Activated B cell treated with CpG ODN at 0.5 μM for 24 hours (primary cell): ENCODE measurements around the gene PPP1R16B. TPM values are rescaled to one million over a fixed set of nuclear protein-coding genes. Genes with fewer than 3 reads are reported as not detected.

Experiments
- ATAC-seq: fragments of 200-7000 bp; cut with Tn5 transposase; one replicate; pipeline ENCODE4 v1.10.0; 2021; ENCODE audit warnings: low read depth, mild to moderate bottlenecking, moderate library complexity
- CTCF ChIA-PET: fragments of 350-600 bp; sonication (Branson Sonifier 250); formaldehyde crosslinking; loops from one replicate; lab custom pipeline; 2021; ENCODE audit warnings: antibody characterized with exemption; lab: Charles Lee
- POLR2A ChIA-PET: fragments of 350-600 bp; sonication (Branson Sonifier 250); formaldehyde crosslinking; loops from one replicate; lab custom pipeline; 2021; ENCODE audit warnings: antibody characterized with exemption; lab: Charles Lee
- DNase-seq: peaks from one replicate; pipeline ENCODE4 v3.0.0; 2022
- H3K27ac Mint-ChIP-seq: one replicate; pipeline ENCODE4 v1.8.0; 2020; ENCODE audit warnings: mixed read lengths
- H3K27me3 Mint-ChIP-seq: one replicate; pipeline ENCODE4 v1.8.0; 2021; ENCODE audit warnings: mixed read lengths
- H3K36me3 Mint-ChIP-seq: one replicate; pipeline ENCODE4 v1.8.0; 2021; ENCODE audit warnings: low read depth, mixed read lengths
- H3K4me1 Mint-ChIP-seq: one replicate; pipeline ENCODE4 v1.8.0; 2021; ENCODE audit warnings: mixed read lengths
- H3K4me3 Mint-ChIP-seq: one replicate; pipeline ENCODE4 v1.8.0; 2020; ENCODE audit warnings: mild to moderate bottlenecking, mixed read lengths
- H3K9me3 Mint-ChIP-seq: one replicate; pipeline ENCODE4 v1.8.0; 2020; ENCODE audit warnings: mixed read lengths
- CTCF ChIP-seq: fragments of 200-600 bp; IDR thresholded peaks from one replicate; pipeline ENCODE4 v1.8.0; 2022; ENCODE audit warnings: antibody characterized with exemption, mild to moderate bottlenecking
- intact Hi-C: fragments of 100-400 bp; cut with micrococcal nuclease; formaldehyde crosslinking; loops from one replicate; pipeline ENCODE4 v1.15.1; 2024
- total RNA-seq: library from RNA; stranded (reverse); gene quantifications from 2 replicates; pipeline ENCODE4 v1.2.3, GENCODE V29; 2022

The PPP1R16B gene
- total RNA-seq, 1 donor from 2014 or later, result 99.3 TPM

- peaks cover 8% of the 10 kb centered on the region for H3K9me3 Mint-ChIP-seq
- intact Hi-C loops, result no loop called here
- ATAC-seq (no peak), DNase-seq (no peak)
- peaks cover 80% of the 10 kb centered on the region for H3K36me3 Mint-ChIP-seq
- H3K27ac Mint-ChIP-seq, result no peak overlapping the region
- no peak overlapping the region for H3K4me3 Mint-ChIP-seq
- no peak for TF ChIP-seq CTCF
- H3K4me1 Mint-ChIP-seq, result no peaks in the 10 kb centered on the region
- ChIA-PET POLR2A (no interaction called here), CTCF (interaction anchor here (0.5 kb wide), 1 partner anchor 9 kb away, joined by 3 read pairs; no protein-coding TSS in a partner anchor)
- no peaks in the 10 kb centered on the region for H3K27me3 Mint-ChIP-seq
These were observed 34.5 kb upstream of the PPP1R16B start for GRCh38 chr20:38770970-38771369.

GRCh38 chr20:38771621-38772020 lies 33.9 kb upstream of the PPP1R16B start:
- intact Hi-C loops, result no loop called here
- Mint-ChIP-seq H3K9me3 (peaks cover 8% of the 10 kb centered on the region), H3K4me3 (no peak overlapping the region), H3K27ac (no peak overlapping the region), H3K36me3 (peaks cover 75% of the 10 kb centered on the region), H3K4me1 (no peaks in the 10 kb centered on the region), H3K27me3 (no peaks in the 10 kb centered on the region)
- CTCF ChIA-PET, result interaction anchor here (0.5 kb wide), 1 partner anchor 8 kb away, joined by 3 read pairs; no protein-coding TSS in a partner anchor
- POLR2A ChIA-PET, result no interaction called here
- ATAC-seq, result no peak
- no peak for TF ChIP-seq CTCF
- DNase-seq, result no peak

- ATAC-seq (no peak), DNase-seq (no peak)
- peak overlapping the region; percentile 5 for H3K27ac Mint-ChIP-seq
- peaks cover 52% of the 10 kb centered on the region for H3K36me3 Mint-ChIP-seq
- POLR2A ChIA-PET, result no interaction called here
- H3K4me3 Mint-ChIP-seq, result no peak overlapping the region
- no peaks in the 10 kb centered on the region for H3K27me3 Mint-ChIP-seq
- no peaks in the 10 kb centered on the region for H3K4me1 Mint-ChIP-seq
- CTCF ChIA-PET, result no interaction called here
- TF ChIP-seq CTCF, result no peak
- intact Hi-C loops, result no loop called here
- peaks cover 8% of the 10 kb centered on the region for H3K9me3 Mint-ChIP-seq
These were observed 31.3 kb upstream of the PPP1R16B start for GRCh38 chr20:38774167-38774566.

- Mint-ChIP-seq H3K4me1 (no peaks in the 10 kb centered on the region), H3K27ac (peak overlapping the region; percentile 30), H3K4me3 (no peak overlapping the region), H3K27me3 (no peaks in the 10 kb centered on the region), H3K36me3 (peaks cover 41% of the 10 kb centered on the region), H3K9me3 (peaks cover 8% of the 10 kb centered on the region)
- POLR2A ChIA-PET, result interaction anchor here (0.8 kb wide), 1 partner anchor 7 kb away, joined by 5 read pairs; no protein-coding TSS in a partner anchor
- DNase-seq (no peak), ATAC-seq (no peak)
- intact Hi-C loops, result no loop called here
- CTCF ChIA-PET, result no interaction called here
- no peak for TF ChIP-seq CTCF
These were observed 29.1 kb upstream of the PPP1R16B start for GRCh38 chr20:38776363-38776762.

GRCh38 chr20:38779247-38780097 lies 26.0 kb upstream of the PPP1R16B start:
- POLR2A ChIA-PET, result no interaction called here
- no peak overlapping the region for H3K4me3 Mint-ChIP-seq
- ATAC-seq, result no peak

More at GRCh38 chr20:38779247-38780097, 26.0 kb upstream of the PPP1R16B start:
- Mint-ChIP-seq H3K4me1 (no peaks in the 10 kb centered on the region), H3K9me3 (no peaks in the 10 kb centered on the region), H3K36me3 (peaks cover 11% of the 10 kb centered on the region), H3K27me3 (no peaks in the 10 kb centered on the region), H3K27ac (no peak overlapping the region)
- DNase-seq, result no peak
- TF ChIP-seq CTCF, result no peak
- CTCF ChIA-PET, result interaction anchor here (0.7 kb wide), 1 partner anchor 8 kb away, joined by 3 read pairs; no protein-coding TSS in a partner anchor
- intact Hi-C loops, result no loop called here
